ENCODE results near the gene SP100. TPM values are rescaled to one million over a fixed set of nuclear protein-coding genes. Genes with fewer than 3 reads are reported as not detected.

SP100 gene
- total RNA-seq, 1 donor from 2014 or later = 169 TPM

- Histone ChIP-seq H3K27ac (ENCODE audit: low read depth, low read length) (no peak overlapping the region), H3K4me1 (ENCODE audit: insufficient read depth, low read length) (no peaks in the 10 kb centered on the region), H4K20me1 (ENCODE audit: insufficient read depth, low read length) (no peaks in the 10 kb centered on the region), H3K9ac (ENCODE audit: low read length) (no peak overlapping the region), H3K4me2 (ENCODE audit: low read length) (no peak overlapping the region), H2AFZ (ENCODE audit: low read depth, low read length) (no peak overlapping the region), H3K36me3 (ENCODE audit: insufficient read depth, low read length) (peaks cover 24% of the 10 kb centered on the region), H3K9me3 (ENCODE audit: insufficient read depth, low read depth, low read length) (no peaks in the 10 kb centered on the region), H3K27me3 (ENCODE audit: insufficient read depth, low read length) (no peaks in the 10 kb centered on the region), H3K4me3 (ENCODE audit: insufficient read depth, low read depth, low read length) (no peak overlapping the region), H3K79me2 (ENCODE audit: insufficient read depth, low read length) (no peaks in the 10 kb centered on the region)
- Mint-ChIP-seq H3K27me3 (ENCODE audit: low read depth, unreplicated experiment) (no peaks in the 10 kb centered on the region), H3K4me1 (ENCODE audit: low read depth, unreplicated experiment) (peaks cover 5% of the 10 kb centered on the region), H3K27ac (ENCODE audit: unreplicated experiment) (no peak overlapping the region), H3K9me3 (ENCODE audit: unreplicated experiment) (peaks cover 2% of the 10 kb centered on the region), H3K36me3 (ENCODE audit: low read depth, unreplicated experiment) (peaks cover 58% of the 10 kb centered on the region), H3K4me3 (ENCODE audit: unreplicated experiment) (no peak overlapping the region)
- DNase-seq (ENCODE audit: low read depth) = no peak
- TF ChIP-seq CTCF (IDR thresholded peaks at IDR 0.05; ENCODE audit: insufficient read depth, low read depth, low read length) (no peak), EZH2 (IDR thresholded peaks at IDR 0.05; ENCODE audit: insufficient read depth, low read length) (no peak)
- FAIRE-seq = no peak
Measured at GRCh38 chr2:230453006-230453405, 37.0 kb downstream of the SP100 start.

GRCh38 chr2:230455005-230455684 lies 39.1 kb downstream of the SP100 start:
- Histone ChIP-seq H3K79me2 (ENCODE audit: insufficient read depth, low read length) (no peaks in the 10 kb centered on the region), H4K20me1 (ENCODE audit: insufficient read depth, low read length) (no peaks in the 10 kb centered on the region), H3K27me3 (ENCODE audit: insufficient read depth, low read length) (no peaks in the 10 kb centered on the region), H3K4me3 (ENCODE audit: insufficient read depth, low read depth, low read length) (no peak overlapping the region), H3K4me2 (ENCODE audit: low read length) (no peak overlapping the region), H3K9ac (ENCODE audit: low read length) (no peak overlapping the region), H3K9me3 (ENCODE audit: insufficient read depth, low read depth, low read length) (no peaks in the 10 kb centered on the region), H3K27ac (ENCODE audit: low read depth, low read length) (no peak overlapping the region), H3K4me1 (ENCODE audit: insufficient read depth, low read length) (no peaks in the 10 kb centered on the region), H2AFZ (ENCODE audit: low read depth, low read length) (no peak overlapping the region), H3K36me3 (ENCODE audit: insufficient read depth, low read length) (peaks cover 25% of the 10 kb centered on the region)
- FAIRE-seq (no peak), DNase-seq (ENCODE audit: low read depth) (no peak)
- Mint-ChIP-seq H3K27me3 (ENCODE audit: low read depth, unreplicated experiment) (no peaks in the 10 kb centered on the region), H3K9me3 (ENCODE audit: unreplicated experiment) (peaks cover 2% of the 10 kb centered on the region), H3K27ac (ENCODE audit: unreplicated experiment) (no peak overlapping the region), H3K36me3 (ENCODE audit: low read depth, unreplicated experiment) (peaks cover 57% of the 10 kb centered on the region), H3K4me3 (ENCODE audit: unreplicated experiment) (no peak overlapping the region), H3K4me1 (ENCODE audit: low read depth, unreplicated experiment) (peaks cover 5% of the 10 kb centered on the region)
- TF ChIP-seq EZH2 (IDR thresholded peaks at IDR 0.05; ENCODE audit: insufficient read depth, low read length) = no peak
- no peak for TF ChIP-seq CTCF (IDR thresholded peaks at IDR 0.05; ENCODE audit: insufficient read depth, low read depth, low read length)

GRCh38 chr2:230457073-230457768 lies 41.2 kb downstream of the SP100 start:
- H3K4me1 Mint-ChIP-seq (ENCODE audit: low read depth, unreplicated experiment) = peaks cover 3% of the 10 kb centered on the region
- FAIRE-seq = no peak
- H3K9ac ChIP-seq (ENCODE audit: low read length) = no peak overlapping the region

More at GRCh38 chr2:230457073-230457768, 41.2 kb downstream of the SP100 start:
- no peak for DNase-seq (ENCODE audit: low read depth)
- Histone ChIP-seq H3K9me3 (ENCODE audit: insufficient read depth, low read depth, low read length) (no peaks in the 10 kb centered on the region), H3K27ac (ENCODE audit: low read depth, low read length) (no peak overlapping the region), H3K36me3 (ENCODE audit: insufficient read depth, low read length) (peaks cover 22% of the 10 kb centered on the region), H3K4me3 (ENCODE audit: insufficient read depth, low read depth, low read length) (no peak overlapping the region), H3K79me2 (ENCODE audit: insufficient read depth, low read length) (no peaks in the 10 kb centered on the region), H4K20me1 (ENCODE audit: insufficient read depth, low read length) (no peaks in the 10 kb centered on the region), H3K27me3 (ENCODE audit: insufficient read depth, low read length) (no peaks in the 10 kb centered on the region), H3K4me2 (ENCODE audit: low read length) (no peak overlapping the region), H3K4me1 (ENCODE audit: insufficient read depth, low read length) (no peaks in the 10 kb centered on the region), H2AFZ (ENCODE audit: low read depth, low read length) (no peak overlapping the region)
- TF ChIP-seq CTCF (IDR thresholded peaks at IDR 0.05; ENCODE audit: insufficient read depth, low read depth, low read length) (no peak), EZH2 (IDR thresholded peaks at IDR 0.05; ENCODE audit: insufficient read depth, low read length) (no peak)
- no peak overlapping the region for H3K4me3 Mint-ChIP-seq (ENCODE audit: unreplicated experiment)
- H3K27me3 Mint-ChIP-seq (ENCODE audit: low read depth, unreplicated experiment) = no peaks in the 10 kb centered on the region
- H3K27ac Mint-ChIP-seq (ENCODE audit: unreplicated experiment) = no peak overlapping the region
- peaks cover 59% of the 10 kb centered on the region for H3K36me3 Mint-ChIP-seq (ENCODE audit: low read depth, unreplicated experiment)
- H3K9me3 Mint-ChIP-seq (ENCODE audit: unreplicated experiment) = peaks cover 3% of the 10 kb centered on the region

Data from astrocyte (in vitro differentiated cells and primary cell).